8988T (cell line): ENCODE results near the gene SIGLEC14.
"Not testable (repeated sequence)": the region's sequence is repeated elsewhere in the genome, so short reads cannot be mapped to it uniquely, and the experiment has no call there.

Experiments
- DNase-seq: peaks from one replicate; pipeline ENCODE4 v3.0.0; 2011

The SIGLEC14 gene

DNA sequence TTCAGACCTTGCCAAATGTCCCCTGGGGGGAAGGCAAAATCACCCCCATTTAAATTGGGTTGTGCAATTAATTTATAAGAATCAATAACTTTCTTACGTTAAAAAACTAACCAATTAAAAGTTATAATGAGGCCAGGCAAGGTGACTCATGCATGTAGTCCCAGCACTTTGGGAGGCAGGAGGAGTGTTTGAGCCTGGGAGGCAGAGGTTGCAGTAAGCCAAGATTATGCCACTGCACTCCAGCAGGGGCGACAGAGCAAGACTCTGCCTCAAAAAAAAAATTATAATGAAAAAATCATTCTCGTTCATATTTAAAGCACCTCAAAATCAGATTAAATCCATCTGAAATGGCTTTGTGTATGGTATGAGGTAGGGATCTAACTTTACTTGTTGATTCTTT, 18.4 kb upstream of the SIGLEC14 start:
- DNase-seq, result no peak

GRCh38 chr19:51664131-51664530, 17.5 kb upstream of the SIGLEC14 start:
- no peak for DNase-seq

DNA sequence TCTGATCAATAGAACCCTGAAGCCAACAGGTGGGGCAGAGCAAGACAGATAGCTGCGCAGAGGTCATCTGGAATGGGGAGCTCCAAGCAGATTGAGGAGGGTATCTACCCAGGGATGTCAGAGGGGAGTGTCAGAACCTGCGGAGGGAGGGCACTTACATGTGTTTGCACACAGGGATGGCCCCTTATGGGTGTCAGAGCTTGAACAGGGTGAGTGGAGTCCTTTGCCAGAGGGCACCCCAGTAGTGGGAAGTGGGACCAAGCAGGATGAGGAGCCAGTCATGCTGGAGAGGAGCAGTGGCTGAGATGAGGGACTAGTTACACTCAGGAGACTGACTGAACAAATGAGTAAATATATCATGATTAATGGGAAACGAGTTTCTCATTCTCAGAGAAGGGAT, 17.0 kb upstream of the SIGLEC14 start:
- DNase-seq, result no peak

GRCh38 chr19:51660975-51661600, 14.5 kb upstream of the SIGLEC14 start:
- peak; percentile 23 for DNase-seq

- DNase-seq, result no peak
Measured at GRCh38 chr19:51654783-51655182, 8.2 kb upstream of the SIGLEC14 start.

DNA sequence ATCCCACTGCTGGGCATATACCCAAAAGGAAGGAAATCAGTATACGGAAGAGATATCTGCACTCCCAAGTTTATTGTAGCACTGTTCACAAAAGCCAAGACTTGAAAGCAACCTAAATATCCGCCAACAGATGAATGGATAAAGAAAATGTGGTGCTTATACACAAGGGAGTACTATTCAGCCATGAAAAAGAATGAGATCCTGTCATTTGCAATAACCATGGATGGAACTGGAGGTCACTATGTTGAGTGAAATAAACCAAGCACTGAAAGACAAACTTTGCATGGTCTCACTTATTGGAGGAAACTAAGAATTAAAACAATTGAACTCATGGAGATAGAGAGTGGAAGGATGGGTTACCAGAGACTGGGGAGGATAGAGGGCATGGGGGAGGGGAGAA, 6.5 kb upstream of the SIGLEC14 start:
- DNase-seq, result no peak

DNA sequence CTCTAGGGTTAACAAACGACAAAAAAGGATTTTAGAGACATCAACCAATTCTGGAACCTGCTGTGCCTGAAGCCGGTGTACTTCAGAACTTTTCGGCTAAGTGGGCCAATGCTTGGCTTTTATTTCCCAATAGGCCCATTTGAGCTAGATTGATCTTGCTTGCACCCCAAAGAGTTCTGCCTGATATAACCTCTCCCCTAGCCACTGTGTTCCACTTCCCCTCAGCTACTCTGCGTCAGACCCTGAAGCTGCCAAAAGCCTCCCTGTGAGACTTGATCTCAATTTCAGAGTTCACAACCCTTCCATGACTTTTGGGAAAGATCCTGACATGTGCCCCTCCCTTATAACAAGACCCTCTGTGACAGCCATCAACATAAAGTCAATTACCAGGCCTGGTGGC, 5.6 kb upstream of the SIGLEC14 start:
- DNase-seq, result no peak

DNA sequence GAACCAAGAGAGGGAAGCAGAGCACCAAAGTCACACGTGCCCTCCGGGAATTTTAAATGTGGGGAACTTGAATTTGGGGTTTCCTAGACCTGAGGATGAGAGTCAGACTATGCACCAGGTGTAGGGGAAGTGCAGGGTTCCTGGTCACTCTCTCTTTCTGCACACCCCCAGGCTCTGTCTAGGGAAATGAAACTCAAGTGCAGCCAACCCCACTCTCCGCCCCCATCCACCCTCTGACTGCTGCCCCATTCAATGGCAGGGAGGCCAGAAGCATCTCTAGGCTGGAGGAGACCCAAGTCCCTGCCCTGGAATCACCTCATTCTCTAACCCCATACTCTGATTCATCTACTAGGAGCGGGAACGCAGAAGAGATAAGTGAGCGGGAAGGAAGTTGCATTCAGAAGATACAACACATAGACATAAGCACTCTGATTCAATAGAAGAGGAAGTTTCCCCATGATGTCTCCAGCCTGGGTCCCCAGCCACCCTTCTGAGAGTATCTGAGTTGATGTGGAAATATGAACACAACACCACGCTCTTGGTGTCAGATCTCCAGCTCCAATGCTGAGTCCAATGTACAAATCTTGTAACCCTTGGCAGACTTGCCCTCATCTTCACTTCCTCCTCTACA, 4.7 kb upstream of the SIGLEC14 start:
- DNase-seq, result no peak

GRCh38 chr19:51647318-51647717, 693 bp upstream of the SIGLEC14 start:
- DNase-seq, result no peak

DNA sequence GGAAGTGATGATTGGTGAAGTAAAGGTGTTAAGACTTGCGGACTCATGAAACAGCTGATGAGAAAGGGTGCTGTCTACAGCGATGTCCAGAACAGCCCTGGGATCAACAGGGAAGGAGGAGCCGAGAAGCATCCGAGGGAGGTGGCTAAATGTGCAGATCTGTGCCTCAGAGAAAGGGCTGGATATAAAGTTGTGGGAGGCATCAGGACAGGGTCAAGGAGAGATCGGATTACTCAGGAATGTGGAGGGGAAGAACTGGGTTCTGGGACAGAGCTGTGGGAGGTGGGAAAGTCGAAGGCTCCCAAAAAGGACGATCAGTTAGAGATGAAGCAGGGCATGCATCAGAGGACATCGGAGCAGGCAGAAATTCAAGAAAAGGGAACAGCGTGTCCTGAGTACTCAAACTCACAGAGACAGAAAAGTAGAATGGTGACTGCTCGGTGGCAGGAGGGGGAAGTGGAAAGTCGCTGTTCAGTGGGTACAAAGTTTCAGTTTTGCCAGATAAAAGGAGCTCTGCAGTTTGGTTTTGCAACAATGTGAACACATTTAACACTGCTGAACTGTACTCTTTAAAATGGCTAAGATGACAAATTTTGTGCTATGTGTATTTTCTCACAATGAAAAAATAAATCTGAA, 1.9 kb downstream of the SIGLEC14 start:
- no peak for DNase-seq

GRCh38 chr19:51641648-51642047, 5.0 kb downstream of the SIGLEC14 start:
- DNase-seq, result no peak

GRCh38 chr19:51640386-51640785, 6.2 kb downstream of the SIGLEC14 start:
- DNase-seq, result no peak

DNA sequence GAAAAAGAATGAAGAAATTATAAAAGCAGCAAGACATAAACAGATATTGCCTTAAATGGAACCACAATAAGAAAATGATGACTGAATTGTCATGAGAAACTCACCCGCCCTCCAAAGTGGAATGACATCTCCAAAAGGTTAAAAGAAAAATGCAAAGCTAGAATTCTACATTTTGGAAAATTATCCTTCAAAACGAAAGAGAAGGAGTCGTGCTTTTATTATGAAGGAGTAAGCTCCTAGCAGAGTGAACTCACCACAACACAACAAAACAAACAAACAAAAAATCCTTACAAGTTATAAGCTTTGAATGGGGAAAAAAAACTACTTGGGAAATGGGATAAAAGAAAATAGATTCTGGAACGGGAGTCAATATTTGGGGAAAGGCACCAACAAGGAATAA, 6.7 kb downstream of the SIGLEC14 start:
- DNase-seq, result no peak

DNA sequence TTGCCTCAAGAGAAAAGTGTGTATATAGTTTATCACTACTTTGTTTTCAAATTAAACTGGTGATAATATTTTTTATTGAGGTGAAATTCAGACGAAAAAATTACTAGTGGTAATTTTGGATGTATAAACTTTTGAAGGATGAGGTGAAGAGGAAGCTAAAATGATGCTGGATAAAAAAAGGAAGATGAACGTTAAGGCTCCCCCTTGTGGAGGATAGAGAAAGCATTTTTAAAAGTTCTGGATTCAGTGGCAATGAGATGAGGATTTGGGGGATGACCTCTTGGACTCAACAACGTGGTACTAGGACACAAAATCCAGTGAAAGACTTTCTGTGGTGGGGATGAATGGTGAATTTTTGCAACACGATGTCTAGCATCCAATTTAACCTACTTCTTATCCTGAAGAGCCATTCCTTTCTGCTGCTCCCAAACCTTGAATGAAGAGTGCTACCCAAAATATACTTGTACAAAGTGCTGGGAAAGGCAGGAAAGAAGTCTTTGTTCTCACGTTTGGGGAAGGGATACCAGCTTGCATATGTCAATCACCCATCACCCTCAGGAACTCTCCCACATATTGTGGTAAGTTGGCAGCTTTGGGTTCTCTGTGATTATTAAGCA, 9.2 kb downstream of the SIGLEC14 start:
- no peak for DNase-seq

GRCh38 chr19:51632126-51632525, 14.5 kb downstream of the SIGLEC14 start:
- DNase-seq, result no peak

GRCh38 chr19:51630315-51630714, 16.3 kb downstream of the SIGLEC14 start, which contains the start of gene SIGLEC5:
Gene SIGLEC5 (minus strand): TSS chr19:51630401. CDS start chr19:51630335, 66 bp downstream.
- not testable (repeated sequence) for DNase-seq

DNA sequence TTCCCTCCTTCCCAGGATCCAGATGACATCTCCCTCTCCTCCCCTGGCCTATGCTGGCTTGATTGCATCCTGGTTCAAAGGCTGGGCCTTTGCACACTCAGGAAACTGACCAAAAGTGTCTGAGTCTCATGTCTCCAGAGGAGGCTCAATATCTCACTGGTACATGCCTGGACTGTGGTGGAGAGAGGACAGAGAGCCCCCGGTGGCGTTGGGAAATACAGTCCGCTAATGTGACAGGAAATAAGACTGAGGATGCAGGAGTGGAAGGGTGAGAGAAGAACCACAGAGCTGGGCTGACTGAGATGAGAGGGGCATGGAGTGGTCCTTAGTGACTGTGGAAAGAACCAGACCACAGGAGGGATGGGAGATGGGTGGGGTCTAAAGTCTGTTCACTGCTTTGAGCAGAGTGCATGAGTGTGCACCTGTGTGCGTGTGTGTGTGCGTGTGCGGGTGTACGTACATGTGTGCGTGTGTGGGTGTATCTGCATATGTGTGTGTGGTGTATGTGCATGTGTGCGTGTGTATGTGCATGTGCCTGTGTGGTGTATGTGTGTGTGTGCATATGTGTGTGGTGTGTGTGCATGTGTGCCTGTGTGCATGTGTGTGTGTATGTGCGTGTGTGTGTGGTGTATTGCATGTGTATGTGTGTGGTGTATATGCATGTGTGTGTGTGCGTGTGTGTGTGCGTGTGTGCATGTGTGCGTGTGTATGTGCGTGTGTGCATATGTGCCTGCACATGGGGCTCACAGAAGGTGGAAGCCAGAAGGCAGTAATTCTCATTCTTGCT, 18.3 kb downstream of the SIGLEC14 start:
- DNase-seq, result no peak

GRCh38 chr19:51627491-51628138, 19.0 kb downstream of the SIGLEC14 start:
- no peak for DNase-seq

DNA sequence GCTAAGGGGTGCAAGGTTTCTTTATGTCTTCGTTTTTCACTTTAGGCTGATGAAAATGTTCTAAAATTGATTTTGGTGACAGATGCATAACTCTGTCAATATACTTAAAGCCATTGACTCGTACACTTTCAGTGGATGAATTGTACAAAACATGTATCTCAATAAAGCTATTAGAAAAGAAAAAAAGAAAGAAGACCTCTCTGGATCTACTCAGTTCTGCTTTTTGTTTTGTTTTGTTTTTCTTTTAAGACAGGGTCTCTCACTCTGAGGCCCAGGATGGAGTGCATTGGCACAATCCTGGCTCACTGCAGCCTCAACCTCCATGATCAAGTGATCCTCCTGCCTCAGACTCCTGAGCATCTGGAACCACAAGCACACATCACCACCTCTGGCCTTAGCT, 19.9 kb downstream of the SIGLEC14 start:
- no peak for DNase-seq

DNA sequence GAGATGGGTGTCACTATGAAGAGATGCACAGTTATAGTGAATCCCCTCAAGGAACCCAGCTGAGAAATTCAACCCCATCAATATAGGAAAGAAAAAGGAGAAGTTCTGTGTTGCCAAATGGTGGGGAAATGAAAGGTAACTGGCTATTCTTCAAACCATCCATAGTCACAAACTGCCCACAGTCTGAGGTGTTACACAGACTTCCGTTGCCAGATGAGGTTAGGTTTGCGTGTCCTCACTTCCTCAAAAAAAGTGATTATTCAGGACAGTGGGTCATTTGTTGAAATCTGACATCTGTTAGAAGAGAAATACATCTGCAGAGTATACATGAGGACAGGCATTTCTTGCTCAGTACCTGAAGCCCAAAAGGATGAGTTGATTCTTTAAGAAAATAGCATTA, 25.4 kb downstream of the SIGLEC14 start:
- no peak for DNase-seq

GRCh38 chr19:51615991-51616390, 30.6 kb downstream of the SIGLEC14 start:
- no peak for DNase-seq

- DNase-seq, result no peak
Measured at GRCh38 chr19:51614789-51615188, 31.8 kb downstream of the SIGLEC14 start.

DNA sequence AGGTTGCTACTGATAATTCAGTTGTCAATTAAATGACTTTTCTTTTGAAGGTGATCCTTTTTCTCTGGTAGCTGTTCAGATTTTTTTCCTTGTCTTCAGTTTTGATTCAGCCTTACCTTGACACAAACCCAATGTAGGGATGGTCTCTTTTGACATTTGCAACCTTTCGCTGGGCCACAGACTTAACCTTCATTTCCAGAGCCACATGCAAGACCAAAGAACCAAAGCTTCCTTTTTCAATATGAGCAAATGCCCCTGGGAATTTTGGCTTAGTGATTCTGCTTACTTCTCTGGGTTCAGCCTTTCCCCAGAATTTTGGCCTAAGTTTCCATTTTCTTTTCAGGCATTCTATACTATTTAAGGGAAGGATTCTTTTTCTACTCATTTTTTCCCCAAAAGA, 36.0 kb downstream of the SIGLEC14 start:
- no peak for DNase-seq
